Thyroid gland (tissue), 4 donors: ENCODE measurements around the gene SRP54.

ENCODE experiments used
- CTCF ChIP-seq, 6 experiments: fragments of 200-600 bp in 3 of 6; fragments of 450-650 bp in 3 of 6; sonication (generic) in 3 of 6; IDR thresholded peaks; one replicate each; pipeline ENCODE4 v1.5.1; 2016 to 2019; ENCODE audit warnings: antibody characterized with exemption in 6 of 6, mild to moderate bottlenecking in 2 of 6, inconsistent platforms in 1 of 6, moderate library complexity in 1 of 6
- POLR2A ChIP-seq, 2 donors: fragments of 450-650 bp; IDR thresholded peaks; one replicate each; pipeline ENCODE4 v1.6.1; 2017; ENCODE audit warnings: antibody characterized with exemption in 2 of 2, mild to moderate bottlenecking in 2 of 2, moderate library complexity in 1 of 2

GRCh38 chr14:34937876-34938275, 44.9 kb upstream of the SRP54 start:
- TF ChIP-seq POLR2A (IDR thresholded peaks at IDR 0.05), result no peak
- no peak for TF ChIP-seq CTCF (IDR thresholded peaks at IDR 0.05)
